ENCODE results near the gene ZBTB12. TPM values are rescaled to one million over a fixed set of nuclear protein-coding genes. Genes with fewer than 3 reads are reported as not detected.

ZBTB12 gene
- total and polyA plus RNA-seq, 2 of the 8 experiments (the other 6 are each of a cell fraction or from before 2014, with no cell fraction given), result 20.7 to 40.8 TPM

GRCh38 chr6:31901953-31902643 lies at the start of gene ZBTB12 (continued):
- TF ChIP-seq TEAD4 (IDR thresholded peaks at IDR 0.05; ENCODE audit: low read depth, low read length) (no peak), RXRA (IDR thresholded peaks at IDR 0.05; ENCODE audit: insufficient read depth, low read depth, low read length) (no peak), KDM1A (IDR thresholded peaks at IDR 0.05; ENCODE audit: borderline replicate concordance, low read length) (no peak), YY1 (IDR thresholded peaks at IDR 0.05; ENCODE audit: low read depth, low read length) (peak; percentile 25; the same call in 1 of the 2 replicates), JUN (IDR thresholded peaks at IDR 0.05; ENCODE audit: low read depth, low read length) (no peak), SUZ12 (IDR thresholded peaks at IDR 0.05; ENCODE audit: low read length) (no peak), RAD21 (IDR thresholded peaks at IDR 0.05 in 1 of 2, conservative IDR thresholded peaks at IDR 0.05 in 1 of 2; ENCODE audit: low read depth in 2 of 2, low read length in 2 of 2) (peak; percentile 56 to 57), CBX5 (IDR thresholded peaks at IDR 0.05; ENCODE audit: low read depth, low read length) (no peak), SP4 (IDR thresholded peaks at IDR 0.05; ENCODE audit: low read length) (no peak), EGR1 (IDR thresholded peaks at IDR 0.05; ENCODE audit: borderline replicate concordance, low read depth, low read length) (peak; percentile 49; the same call in 1 of the 2 replicates), ZNF274 (IDR thresholded peaks at IDR 0.05; ENCODE audit: borderline replicate concordance, extremely low read depth, low read length) (no peak), JUND (IDR thresholded peaks at IDR 0.05; ENCODE audit: low read length) (no peak), SIRT6 (IDR thresholded peaks at IDR 0.05; ENCODE audit: low read length) (no peak), SRF (IDR thresholded peaks at IDR 0.05; ENCODE audit: low read depth, low read length) (no peak), SIN3A (conservative IDR thresholded peaks at IDR 0.05 in 1 of 2, IDR thresholded peaks at IDR 0.05 in 1 of 2; ENCODE audit: low read depth in 1 of 2, low read length in 2 of 2) (peak in 1 of 2 experiments; percentile 67; a peak in 2 of 4 replicates), TCF12 (IDR thresholded peaks at IDR 0.05; ENCODE audit: low read depth, low read length) (0 out of 2 replicates have a peak, but pooled peaks have one; percentile 2), RNF2 (IDR thresholded peaks at IDR 0.05; ENCODE audit: borderline replicate concordance, low read depth, low read length, missing control alignments, poor library complexity, severe bottlenecking) (no peak), KDM4A (IDR thresholded peaks at IDR 0.05; ENCODE audit: low read depth, low read length, severe bottlenecking) (peak; percentile 45), EP300 (IDR thresholded peaks at IDR 0.05; ENCODE audit: borderline replicate concordance in 1 of 2, low read depth in 2 of 2, low read length in 2 of 2) (no peak), EZH2 (IDR thresholded peaks at IDR 0.05; ENCODE audit: low read depth, low read length, severe bottlenecking) (no peak), CEBPB (IDR thresholded peaks at IDR 0.05; ENCODE audit: low read depth, low read length) (no peak)
- TF ChIP-seq, protein P1, sequence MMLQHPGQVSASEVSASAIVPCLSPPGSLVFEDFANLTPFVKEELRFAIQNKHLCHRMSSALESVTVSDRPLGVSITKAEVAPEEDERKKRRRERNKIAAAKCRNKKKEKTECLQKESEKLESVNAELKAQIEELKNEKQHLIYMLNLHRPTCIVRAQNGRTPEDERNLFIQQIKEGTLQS (IDR thresholded peaks at IDR 0.05; ENCODE audit: insufficient read depth, low read depth, low read length), result no peak
- TF ChIP-seq, protein P2, sequence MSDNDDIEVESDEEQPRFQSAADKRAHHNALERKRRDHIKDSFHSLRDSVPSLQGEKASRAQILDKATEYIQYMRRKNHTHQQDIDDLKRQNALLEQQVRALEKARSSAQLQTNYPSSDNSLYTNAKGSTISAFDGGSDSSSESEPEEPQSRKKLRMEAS (IDR thresholded peaks at IDR 0.05), result no peak; the same call in 1 of the 2 replicates
